ENCODE data around the gene VIPR1.

The VIPR1 gene

GRCh38 chr3:42581709-42582473 lies 79.4 kb downstream of the VIPR1 start, which contains the start of gene SEC22C:
Gene SEC22C (minus strand): TSS chr3:42581967. CDS start chr3:42569046, 12,921 bp downstream.
- peak; percentile 79 for DNase-seq

GRCh38 chr3:42582474-42583070 lies 80.1 kb downstream of the VIPR1 start:
- no peak for DNase-seq
